Thyroid gland (tissue), 4 donors: ENCODE data around the gene PTPRN2.

Source experiments
- CTCF ChIP-seq, 6 experiments: fragments of 200-600 bp in 3 of 6; fragments of 450-650 bp in 3 of 6; sonication (generic) in 3 of 6; IDR thresholded peaks; one replicate each; pipeline ENCODE4 v1.5.1; 2016 to 2019; ENCODE audit warnings: antibody characterized with exemption in 6 of 6, mild to moderate bottlenecking in 2 of 6, inconsistent platforms in 1 of 6, moderate library complexity in 1 of 6
- POLR2A ChIP-seq, 2 donors: fragments of 450-650 bp; IDR thresholded peaks; one replicate each; pipeline ENCODE4 v1.6.1; 2017; ENCODE audit warnings: antibody characterized with exemption in 2 of 2, mild to moderate bottlenecking in 2 of 2, moderate library complexity in 1 of 2

GRCh38 chr7:158539711-158540146 is 47.9 kb downstream of the PTPRN2 start:
- TF ChIP-seq CTCF (IDR thresholded peaks at IDR 0.05) (no peak), POLR2A (IDR thresholded peaks at IDR 0.05) (no peak)
